CD14-positive monocyte (primary cell): ENCODE results near the gene ADSS1. TPM values are rescaled to one million over a fixed set of nuclear protein-coding genes. Genes with fewer than 3 reads are reported as not detected.
A peak's percentile ranks its signal among the peaks of the same experiment; 100 is the strongest.

Source experiments
- DNase-seq, 3 donors: peaks; one replicate each; pipeline ENCODE4 v3.0.0-alpha.2; 2011 to 2022
- H2AFZ ChIP-seq: 2 replicates; pipeline ENCODE4 v1.6.0; 2012; ENCODE audit warnings: mild to moderate bottlenecking, low read depth, low read length, inconsistent platforms; ENCODE audit not compliant: insufficient read depth, poor library complexity, severe bottlenecking
- H3K27ac ChIP-seq, 2 donors: 1 replicate in 1 of 2; 2 replicates in 1 of 2; pipeline ENCODE4 v1.5.1; 2012 to 2013; ENCODE audit warnings: low read length in 2 of 2, control low read depth in 1 of 2, inconsistent platforms in 1 of 2, low read depth in 1 of 2, mild to moderate bottlenecking in 1 of 2
- H3K27me3 ChIP-seq, 2 donors: one replicate each; pipeline versions ENCODE4 v1.6.0 to v1.6.1; 2011 to 2013; ENCODE audit warnings: low read length in 2 of 2; ENCODE audit not compliant: control insufficient read depth in 2 of 2, insufficient read depth in 2 of 2
- H3K36me3 ChIP-seq, 2 donors: replicated peaks in 1 of 2; 1 replicate in 1 of 2; 2 replicates in 1 of 2; pipeline versions ENCODE4 v1.5.1 to v1.6.1; 2012 to 2013; ENCODE audit warnings: low read length in 2 of 2, control low read depth in 1 of 2, inconsistent platforms in 1 of 2, mild to moderate bottlenecking in 1 of 2; ENCODE audit not compliant: insufficient read depth in 2 of 2, control insufficient read depth in 1 of 2
- H3K4me1 ChIP-seq, 2 donors: 1 replicate in 1 of 2; 2 replicates in 1 of 2; pipeline versions ENCODE4 v1.5.1 to v1.6.1; 2012 to 2013; ENCODE audit warnings: low read length in 2 of 2, control low read depth in 1 of 2, inconsistent platforms in 1 of 2, mild to moderate bottlenecking in 1 of 2, moderate library complexity in 1 of 2; ENCODE audit not compliant: insufficient read depth in 2 of 2, control insufficient read depth in 1 of 2
- H3K4me2 ChIP-seq: replicated peaks from 2 replicates; pipeline ENCODE3; 2012; ENCODE audit warnings: low read length, moderate library complexity, mild to moderate bottlenecking; ENCODE audit not compliant: poor library complexity, severe bottlenecking; ENCODE audit errors: extremely low read depth
- H3K4me3 ChIP-seq, 3 experiments: fragments of 200-600 bp in 1 of 3; sonication (generic) in 1 of 3; replicated peaks in 1 of 3; 1 replicate in 2 of 3; 2 replicates in 1 of 3; pipeline ENCODE4 v1.5.1; 2011 to 2013; ENCODE audit warnings: low read length in 3 of 3, mild to moderate bottlenecking in 3 of 3, control low read depth in 2 of 3, low read depth in 2 of 3, inconsistent platforms in 1 of 3, moderate library complexity in 1 of 3
- H3K79me2 ChIP-seq: 2 replicates; pipeline ENCODE4 v1.6.0; 2012; ENCODE audit warnings: mild to moderate bottlenecking, control low read depth, inconsistent platforms, low read length, moderate library complexity; ENCODE audit not compliant: insufficient read depth
- H3K9ac ChIP-seq: 2 replicates; pipeline ENCODE4 v1.6.0; 2017; ENCODE audit warnings: low read length, mild to moderate bottlenecking; ENCODE audit not compliant: insufficient read depth, poor library complexity, severe bottlenecking
- H3K9me3 ChIP-seq, 2 donors: replicated peaks in 1 of 2; 1 replicate in 1 of 2; 2 replicates in 1 of 2; pipeline versions ENCODE4 v1.5.1 to v1.6.1; 2012 to 2013; ENCODE audit warnings: low read length in 2 of 2, control low read depth in 1 of 2; ENCODE audit not compliant: control insufficient read depth in 1 of 2, insufficient read depth in 1 of 2
- H4K20me1 ChIP-seq: 2 replicates; pipeline ENCODE4 v1.6.0; 2012; ENCODE audit warnings: mild to moderate bottlenecking, low read length, control low read depth, moderate library complexity; ENCODE audit not compliant: insufficient read depth
- H3K27ac Mint-ChIP-seq, 7 donors: one replicate each; pipeline ENCODE4 v1.8.0; 2020; ENCODE audit warnings: mild to moderate bottlenecking in 7 of 7, mixed read lengths in 7 of 7, moderate library complexity in 6 of 7, inconsistent platforms in 2 of 7
- H3K27me3 Mint-ChIP-seq, 3 donors: one replicate each; pipeline ENCODE4 v1.8.0; 2021 to 2022; ENCODE audit warnings: low read depth in 3 of 3, mild to moderate bottlenecking in 3 of 3, mixed read lengths in 3 of 3, moderate library complexity in 3 of 3, inconsistent platforms in 1 of 3
- H3K36me3 Mint-ChIP-seq, 2 donors: one replicate each; pipeline ENCODE4 v1.8.0; 2020; ENCODE audit warnings: mixed read lengths in 2 of 2, inconsistent platforms in 1 of 2, mild to moderate bottlenecking in 1 of 2
- H3K4me1 Mint-ChIP-seq: one replicate; pipeline ENCODE4 v1.8.0; 2020; ENCODE audit warnings: mild to moderate bottlenecking, mixed read lengths
- H3K4me3 Mint-ChIP-seq, 2 donors: one replicate each; pipeline ENCODE4 v1.8.0; 2020; ENCODE audit warnings: mild to moderate bottlenecking in 2 of 2, mixed read lengths in 2 of 2, moderate library complexity in 1 of 2
- H3K9me3 Mint-ChIP-seq, 7 donors: one replicate each; pipeline ENCODE4 v1.8.0; 2020 to 2022; ENCODE audit warnings: mixed read lengths in 7 of 7, mild to moderate bottlenecking in 6 of 7, moderate library complexity in 6 of 7, inconsistent platforms in 2 of 7
- WGBS: methylation state at CpG from one replicate; pipeline ENCODE4 v1.1.5; 2013; ENCODE audit warnings: missing lambda C conversion rate; ENCODE audit not compliant: insufficient coverage; 5-methylcytosine and 5-hydroxymethylcytosine counted together
- intact Hi-C, 2 donors: fragments of 100-400 bp; cut with micrococcal nuclease; formaldehyde crosslinking; loops; one replicate each; pipeline versions ENCODE4 v1.15.0 to v1.15.1; 2023
- polyA plus RNA-seq, 3 donors: library from polyadenylated mRNA; depleted of rRNA in 1 of 3; unstranded in 2 of 3; stranded (reverse) in 1 of 3; fragments of 300-500 nt in 2 of 3; fragments of >200 nt in 1 of 3; fragmentation: Illumina TruSeq in 2 of 3; gene quantifications; 1 replicate in 2 of 3; 2 replicates in 1 of 3; pipeline ENCODE4 v1.2.3, GENCODE V29; 2012 to 2021
- TF ChIP-seq, protein P1 (sequence below): fragments of 200-600 bp; IDR thresholded peaks from one replicate; pipeline ENCODE4 v1.8.0; 2022; ENCODE audit warnings: antibody characterized with exemption, mild to moderate bottlenecking

Gene ADSS1
- polyA plus RNA-seq, 3 donors, result 0.61 to 3.7 (median 0.64) TPM

DNA sequence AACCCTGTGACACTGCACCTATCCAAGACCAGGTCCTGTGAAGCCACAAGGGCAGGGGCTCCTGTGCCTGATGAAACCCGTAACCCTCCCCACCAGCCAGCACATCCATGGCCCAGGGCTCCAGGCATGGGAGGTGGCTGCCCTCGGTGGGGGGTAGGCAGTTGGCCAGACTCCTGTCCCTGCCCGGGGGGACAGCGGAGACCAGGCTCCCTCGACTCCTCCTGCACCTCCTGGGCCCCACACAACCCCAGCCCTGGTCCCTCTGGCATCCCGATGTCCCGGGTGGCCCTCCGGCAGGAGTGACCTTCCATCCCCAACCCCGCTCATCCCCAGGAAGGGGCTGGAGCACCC, 60.2 kb downstream of the ADSS1 start:
- no peak overlapping the region for H3K4me3 Mint-ChIP-seq
- Histone ChIP-seq H3K79me2 (peaks cover 48% of the 10 kb centered on the region), H3K4me2 (no peak overlapping the region), H3K36me3 (peaks cover 24 to 30% of the 10 kb centered on the region in 2 donors), H3K4me1 (peaks cover 29 to 35% of the 10 kb centered on the region in 2 donors), H4K20me1 (peaks cover 74% of the 10 kb centered on the region), H3K9ac (no peak overlapping the region), H3K27ac (no peak overlapping the region), H3K9me3 (no peaks in the 10 kb centered on the region), H3K27me3 (no peaks in the 10 kb centered on the region), H3K4me3 (no peak overlapping the region), H2AFZ (no peak overlapping the region)
- no peak for DNase-seq
- H3K27me3 Mint-ChIP-seq, result peaks cover 0 to 2% (median 0%) of the 10 kb centered on the region in 3 donors
- no peak overlapping the region for H3K27ac Mint-ChIP-seq
- 100% methylated on average over 4 of the region's 9 CpGs for WGBS
- intact Hi-C loops, result no loop called here
- H3K4me1 Mint-ChIP-seq, result peaks cover 29% of the 10 kb centered on the region
- TF ChIP-seq, protein P1, sequence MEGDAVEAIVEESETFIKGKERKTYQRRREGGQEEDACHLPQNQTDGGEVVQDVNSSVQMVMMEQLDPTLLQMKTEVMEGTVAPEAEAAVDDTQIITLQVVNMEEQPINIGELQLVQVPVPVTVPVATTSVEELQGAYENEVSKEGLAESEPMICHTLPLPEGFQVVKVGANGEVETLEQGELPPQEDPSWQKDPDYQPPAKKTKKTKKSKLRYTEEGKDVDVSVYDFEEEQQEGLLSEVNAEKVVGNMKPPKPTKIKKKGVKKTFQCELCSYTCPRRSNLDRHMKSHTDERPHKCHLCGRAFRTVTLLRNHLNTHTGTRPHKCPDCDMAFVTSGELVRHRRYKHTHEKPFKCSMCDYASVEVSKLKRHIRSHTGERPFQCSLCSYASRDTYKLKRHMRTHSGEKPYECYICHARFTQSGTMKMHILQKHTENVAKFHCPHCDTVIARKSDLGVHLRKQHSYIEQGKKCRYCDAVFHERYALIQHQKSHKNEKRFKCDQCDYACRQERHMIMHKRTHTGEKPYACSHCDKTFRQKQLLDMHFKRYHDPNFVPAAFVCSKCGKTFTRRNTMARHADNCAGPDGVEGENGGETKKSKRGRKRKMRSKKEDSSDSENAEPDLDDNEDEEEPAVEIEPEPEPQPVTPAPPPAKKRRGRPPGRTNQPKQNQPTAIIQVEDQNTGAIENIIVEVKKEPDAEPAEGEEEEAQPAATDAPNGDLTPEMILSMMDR, result no peak
- no peaks in the 10 kb centered on the region for H3K9me3 Mint-ChIP-seq
- peaks cover 8 to 27% of the 10 kb centered on the region in 2 donors for H3K36me3 Mint-ChIP-seq

DNA sequence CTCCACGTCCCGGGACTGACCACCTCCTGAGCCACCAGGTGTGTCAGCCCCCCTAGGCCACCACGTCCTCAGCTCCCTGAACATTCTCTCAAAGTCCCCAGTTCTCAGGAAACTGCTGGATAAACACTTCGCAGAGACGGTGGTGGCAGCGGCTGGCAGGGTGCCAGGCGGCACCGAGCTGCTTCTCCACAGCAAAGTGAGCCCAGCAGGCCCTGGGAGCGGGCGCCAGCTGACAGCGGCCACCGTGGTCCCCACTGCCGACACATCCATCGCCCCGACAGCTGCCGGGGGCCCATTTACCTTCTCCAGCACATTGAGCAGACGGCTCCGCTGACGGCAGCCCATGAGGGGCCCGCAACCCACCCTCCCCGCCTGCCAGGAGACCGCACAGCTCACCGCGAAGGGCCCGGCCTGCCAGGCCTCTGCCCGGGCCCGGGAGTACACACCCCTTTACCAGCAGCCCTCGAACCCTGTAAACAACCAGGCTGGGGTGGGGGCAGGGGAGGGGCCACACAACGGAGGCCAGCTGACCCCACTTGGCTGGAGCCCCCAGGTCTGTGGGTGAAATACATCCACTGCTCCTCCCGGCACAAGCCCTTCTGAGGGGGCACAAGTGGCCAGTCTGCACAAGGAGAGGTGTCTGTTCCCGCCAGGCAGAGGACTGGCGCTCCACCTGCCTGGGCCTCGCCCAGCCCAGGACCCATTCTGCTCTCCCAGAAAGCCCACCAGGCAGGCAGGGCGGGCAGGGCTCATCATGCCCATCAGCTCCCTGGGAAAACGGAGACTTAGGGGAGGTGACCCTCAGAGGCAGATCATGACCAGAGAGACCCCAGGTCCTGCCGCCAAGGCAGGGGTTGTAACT, 61.0 kb downstream of the ADSS1 start:
- no peak overlapping the region for H3K4me3 ChIP-seq
- H3K27ac ChIP-seq, result peak overlapping the region in 1 of 2 donors; percentile 21
- intact Hi-C loops, result no loop called here
- H3K79me2 ChIP-seq, result peaks cover 56% of the 10 kb centered on the region
- H3K36me3 Mint-ChIP-seq, result peaks cover 16 to 32% of the 10 kb centered on the region in 2 donors
- H3K9me3 Mint-ChIP-seq, result no peaks in the 10 kb centered on the region
- peaks cover 0 to 2% (median 0%) of the 10 kb centered on the region in 3 donors for H3K27me3 Mint-ChIP-seq
- peaks cover 18 to 30% of the 10 kb centered on the region in 2 donors for H3K36me3 ChIP-seq
- no peak overlapping the region for H3K4me3 Mint-ChIP-seq
- H3K4me2 ChIP-seq, result no peak overlapping the region
- no peak overlapping the region for H2AFZ ChIP-seq
- H3K27ac Mint-ChIP-seq, result no peak overlapping the region
- peaks cover 29 to 35% of the 10 kb centered on the region in 2 donors for H3K4me1 ChIP-seq
- DNase-seq, result no peak
- TF ChIP-seq, protein P1, result no peak
- H3K9me3 ChIP-seq, result no peaks in the 10 kb centered on the region
- H3K9ac ChIP-seq, result no peak overlapping the region
- no peaks in the 10 kb centered on the region for H3K27me3 ChIP-seq
- 81% methylated on average over 26 of the region's 36 CpGs for WGBS
- peaks cover 36% of the 10 kb centered on the region for H3K4me1 Mint-ChIP-seq
- peaks cover 75% of the 10 kb centered on the region for H4K20me1 ChIP-seq
